Endothelial cell of umbilical vein (primary cell): Measurements from ENCODE around the gene PACS1. TPM values are rescaled to one million over a fixed set of nuclear protein-coding genes. Genes with fewer than 3 reads are reported as not detected.

Source experiments
- BruUV-seq: library from RNA; stranded (reverse); fragments of 400-500 nt; replicated peaks from 2 replicates; lab custom pipeline; 2021; lab: Mats Ljungman, UMichigan
- CTCF ChIA-PET: fragments of 300-600, 350-600 bp; sonication (Branson Sonifier 250); formaldehyde crosslinking; loops from one replicate; lab custom pipeline; 2021; ENCODE audit warnings: antibody characterized with exemption, inconsistent platforms; lab: Charles Lee
- POLR2A ChIA-PET: fragments of 300-600, 350-600 bp; sonication (Branson Sonifier 250); formaldehyde crosslinking; loops from one replicate; lab custom pipeline; 2021; ENCODE audit warnings: antibody characterized with exemption, inconsistent platforms; lab: Charles Lee
- DNase-seq: peaks from one replicate; pipeline ENCODE4 v3.0.0-alpha.2; 2011; ENCODE audit warnings: low read depth, low spot score
- FAIRE-seq: peaks from 2 replicates; lab custom pipeline; 2011; peaks lifted over from hg19 to GRCh38; lab: Jason Lieb, UNC
- H2AFZ ChIP-seq: 2 replicates; pipeline ENCODE4 v1.6.0; 2012; ENCODE audit warnings: low read depth, low read length, control low read depth, inconsistent platforms
- H3K27ac ChIP-seq: 2 replicates; pipeline ENCODE4 v1.5.1; 2011; ENCODE audit warnings: low read depth, mild to moderate bottlenecking, control low read depth, low read length, moderate library complexity; ENCODE audit not compliant: insufficient read depth
- H3K27me3 ChIP-seq, 2 experiments: 2 replicates each; pipeline versions ENCODE4 v1.6.0 to v1.6.1; 2011; ENCODE audit warnings: low read length in 2 of 2, mixed read lengths in 1 of 2; ENCODE audit not compliant: control insufficient read depth in 2 of 2, insufficient read depth in 2 of 2
- H3K36me3 ChIP-seq, 2 experiments: 2 replicates in 1 of 2; 3 replicates in 1 of 2; pipeline ENCODE4 v1.5.1; 2011; ENCODE audit warnings: low read length in 2 of 2, mild to moderate bottlenecking in 1 of 2, moderate library complexity in 1 of 2; ENCODE audit not compliant: control insufficient read depth in 2 of 2, insufficient read depth in 2 of 2; ENCODE audit errors: extremely low read depth in 1 of 2
- H3K4me1 ChIP-seq: 3 replicates; pipeline ENCODE4 v1.5.1; 2011; ENCODE audit warnings: mild to moderate bottlenecking, low read length; ENCODE audit not compliant: control insufficient read depth, insufficient read depth; ENCODE audit errors: extremely low read depth
- H3K4me2 ChIP-seq: 2 replicates; pipeline ENCODE4 v1.6.1; 2011; ENCODE audit warnings: low read length, control low read depth, mixed read lengths; ENCODE audit not compliant: insufficient read depth
- H3K4me3 ChIP-seq, 3 experiments: fragments of 200-600 bp in 1 of 3; sonication (generic), shearing (Covaris generic) in 1 of 3; replicated peaks in 1 of 3; 2 replicates each; pipeline ENCODE4 v1.5.1; 2011 to 2016; ENCODE audit warnings: control low read depth in 3 of 3, low read length in 3 of 3, mild to moderate bottlenecking in 2 of 3, inconsistent platforms in 1 of 3, low read depth in 1 of 3, moderate library complexity in 1 of 3; ENCODE audit not compliant: insufficient read depth in 1 of 3
- H3K79me2 ChIP-seq: 2 replicates; pipeline ENCODE4 v1.6.0; 2012; ENCODE audit warnings: low read length, inconsistent platforms; ENCODE audit not compliant: control insufficient read depth, insufficient read depth
- H3K9ac ChIP-seq: replicated peaks from 2 replicates; pipeline ENCODE3; 2011; ENCODE audit warnings: low read length, control low read depth; ENCODE audit not compliant: insufficient read depth; ENCODE audit errors: extremely low read depth
- H3K9me1 ChIP-seq: replicated peaks from 3 replicates; pipeline ENCODE4 v1.6.0; 2011; ENCODE audit warnings: mild to moderate bottlenecking, low read length; ENCODE audit not compliant: control insufficient read depth, insufficient read depth; ENCODE audit errors: extremely low read depth
- H3K9me3 ChIP-seq: replicated peaks from 2 replicates; pipeline ENCODE4 v1.5.1; 2012; ENCODE audit warnings: low read length, inconsistent platforms; ENCODE audit not compliant: control insufficient read depth, insufficient read depth
- H4K20me1 ChIP-seq: replicated peaks from 2 replicates; pipeline ENCODE3; 2011; ENCODE audit warnings: mild to moderate bottlenecking, low read length; ENCODE audit not compliant: control insufficient read depth, insufficient read depth; ENCODE audit errors: extremely low read depth
- EZH2 ChIP-seq: IDR thresholded peaks from 2 replicates; pipeline ENCODE4 v1.6.1; 2012; ENCODE audit warnings: borderline replicate concordance, low read depth, mild to moderate bottlenecking, moderate library complexity, low read length, inconsistent platforms; ENCODE audit not compliant: severe bottlenecking
- FOS ChIP-seq: IDR thresholded peaks from 2 replicates; pipeline ENCODE4 v1.6.1; 2011; ENCODE audit warnings: mild to moderate bottlenecking, low read length, moderate library complexity, borderline replicate concordance; ENCODE audit not compliant: insufficient read depth
- GATA2 ChIP-seq: IDR thresholded peaks from 2 replicates; pipeline ENCODE4 v1.7.0; 2011; ENCODE audit warnings: low read depth, mild to moderate bottlenecking, moderate library complexity, mixed read lengths, low read length; ENCODE audit not compliant: insufficient read length, insufficient read depth
- JUN ChIP-seq: IDR thresholded peaks from 2 replicates; pipeline ENCODE4 v1.6.1; 2011; ENCODE audit warnings: borderline replicate concordance, low read depth; ENCODE audit not compliant: insufficient read length, insufficient read depth
- MYC ChIP-seq: IDR thresholded peaks from one replicate; pipeline ENCODE4 v1.6.1; 2011; ENCODE audit warnings: mild to moderate bottlenecking, low read depth, low read length
- POLR2A ChIP-seq: IDR thresholded peaks from 2 replicates; pipeline ENCODE4 v1.6.1; 2012; ENCODE audit warnings: low read depth, mild to moderate bottlenecking, control low read depth, low read length
- POLR2AphosphoS5 ChIP-seq: IDR thresholded peaks from 2 replicates; pipeline ENCODE4 v1.6.1; 2012; ENCODE audit warnings: low read depth, mild to moderate bottlenecking, control low read depth, low read length, moderate library complexity; ENCODE audit not compliant: insufficient read depth
- dilution Hi-C: fragments of 300-500 bp; cut with MboI; formaldehyde crosslinking; loops from one replicate; pipeline ENCODE4 v1.15.0; 2019; ENCODE audit warnings: low sequenced_read_pairs; ENCODE audit not compliant: extremely low pct_ligation_motif_present
- intact Hi-C: fragments of 100-400 bp; cut with micrococcal nuclease; formaldehyde crosslinking; loops from one replicate; pipeline ENCODE4 v1.10.0; 2022
- polyA plus RNA-seq, 4 experiments: library from polyadenylated mRNA; depleted of rRNA in 3 of 4; stranded (reverse) in 3 of 4; unstranded in 1 of 4; fragments of >200 nt; gene quantifications; 2 replicates each; pipeline versions ENCODE4 v1.2.1 to v1.2.3, GENCODE V29; 2011 to 2012; ENCODE audit warnings: missing spikeins in 1 of 4
- total RNA-seq: library from RNA; stranded (reverse); gene quantifications from 2 replicates; pipeline ENCODE4 v1.2.3, GENCODE V29; 2021
- TF ChIP-seq, protein P1 (sequence below), 2 donors: IDR thresholded peaks; 1 replicate in 1 of 2; 2 replicates in 1 of 2; pipeline ENCODE4 v1.5.1; 2011; ENCODE audit warnings: low read length in 2 of 2, mild to moderate bottlenecking in 2 of 2, moderate library complexity in 2 of 2, control low read depth in 1 of 2, inconsistent platforms in 1 of 2, low read depth in 1 of 2; ENCODE audit not compliant: insufficient read depth in 1 of 2; ENCODE audit errors: extremely low read depth in 1 of 2
- TF ChIP-seq, protein P2 (sequence below): IDR thresholded peaks from 2 replicates; pipeline ENCODE4 v1.6.1; 2011; ENCODE audit not compliant: insufficient read depth, insufficient read length

PACS1 gene
- total and polyA plus RNA-seq, 2 donors (not counting 3 experiments of a cell fraction or from before 2014, with no cell fraction given), result 26.4 to 64.4 TPM

DNA sequence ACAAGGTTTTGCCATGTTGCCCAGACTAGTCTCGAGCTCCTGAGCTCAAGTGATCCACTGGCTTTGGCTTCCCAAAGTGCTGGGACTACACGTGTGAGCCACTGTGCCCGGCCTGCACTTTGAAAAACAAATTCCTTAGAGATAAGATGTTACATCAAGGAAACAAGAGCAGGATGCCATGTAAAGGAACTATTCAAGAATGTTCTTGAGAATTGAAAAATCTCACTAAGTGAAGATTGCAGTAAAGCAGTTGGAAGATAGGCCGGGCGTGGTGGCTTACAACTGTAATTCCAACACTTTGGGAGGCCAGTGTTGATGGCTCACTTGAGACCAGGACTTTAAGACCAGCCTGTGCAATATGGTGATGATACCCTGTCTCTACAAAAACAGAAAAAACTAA, 88.1 kb downstream of the PACS1 start:
- POLR2A ChIA-PET, result no interaction called here
- FAIRE-seq, result no peak
- dilution Hi-C loops, result no loop called here

More for the DNA sequence above, 88.1 kb downstream of the PACS1 start:
- intact Hi-C loops, result no loop called here
- no peak overlapping the region for H2AFZ ChIP-seq
- no peaks in the 10 kb centered on the region for H3K27me3 ChIP-seq
- TF ChIP-seq MYC, result no peak
- no peak for TF ChIP-seq FOS
- no peak for TF ChIP-seq EZH2
- TF ChIP-seq, protein P1, sequence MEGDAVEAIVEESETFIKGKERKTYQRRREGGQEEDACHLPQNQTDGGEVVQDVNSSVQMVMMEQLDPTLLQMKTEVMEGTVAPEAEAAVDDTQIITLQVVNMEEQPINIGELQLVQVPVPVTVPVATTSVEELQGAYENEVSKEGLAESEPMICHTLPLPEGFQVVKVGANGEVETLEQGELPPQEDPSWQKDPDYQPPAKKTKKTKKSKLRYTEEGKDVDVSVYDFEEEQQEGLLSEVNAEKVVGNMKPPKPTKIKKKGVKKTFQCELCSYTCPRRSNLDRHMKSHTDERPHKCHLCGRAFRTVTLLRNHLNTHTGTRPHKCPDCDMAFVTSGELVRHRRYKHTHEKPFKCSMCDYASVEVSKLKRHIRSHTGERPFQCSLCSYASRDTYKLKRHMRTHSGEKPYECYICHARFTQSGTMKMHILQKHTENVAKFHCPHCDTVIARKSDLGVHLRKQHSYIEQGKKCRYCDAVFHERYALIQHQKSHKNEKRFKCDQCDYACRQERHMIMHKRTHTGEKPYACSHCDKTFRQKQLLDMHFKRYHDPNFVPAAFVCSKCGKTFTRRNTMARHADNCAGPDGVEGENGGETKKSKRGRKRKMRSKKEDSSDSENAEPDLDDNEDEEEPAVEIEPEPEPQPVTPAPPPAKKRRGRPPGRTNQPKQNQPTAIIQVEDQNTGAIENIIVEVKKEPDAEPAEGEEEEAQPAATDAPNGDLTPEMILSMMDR (IDR thresholded peaks at IDR 0.05; ENCODE audit: extremely low read depth in 1 of 2, insufficient read depth in 1 of 2, low read depth in 1 of 2, low read length in 2 of 2), result no peak
- TF ChIP-seq, protein P2, sequence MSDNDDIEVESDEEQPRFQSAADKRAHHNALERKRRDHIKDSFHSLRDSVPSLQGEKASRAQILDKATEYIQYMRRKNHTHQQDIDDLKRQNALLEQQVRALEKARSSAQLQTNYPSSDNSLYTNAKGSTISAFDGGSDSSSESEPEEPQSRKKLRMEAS, result no peak
- no peak for TF ChIP-seq JUN
- TF ChIP-seq POLR2AphosphoS5, result no peak
- TF ChIP-seq GATA2, result no peak
- no peak for TF ChIP-seq POLR2A
- CTCF ChIA-PET, result interaction anchor here (2.8 kb wide), 1 partner anchor 8 kb away, joined by 7 read pairs; no protein-coding TSS in a partner anchor
- no peaks in the 10 kb centered on the region for H4K20me1 ChIP-seq
- H3K4me3 ChIP-seq, result no peak overlapping the region
- no peaks in the 10 kb centered on the region for H3K9me1 ChIP-seq
- H3K79me2 ChIP-seq, result no peaks in the 10 kb centered on the region
- H3K4me1 ChIP-seq, result peaks cover 9% of the 10 kb centered on the region
- H3K4me2 ChIP-seq, result no peak overlapping the region
- BruUV-seq, result no TSS peak
- no peaks in the 10 kb centered on the region for H3K36me3 ChIP-seq
- no peak for DNase-seq
- no peak overlapping the region for H3K27ac ChIP-seq
- no peaks in the 10 kb centered on the region for H3K9me3 ChIP-seq
- no peak overlapping the region for H3K9ac ChIP-seq
